HL-60/S4 (cell line): ENCODE results near the gene SMCR8.
"Not testable (repeated sequence)": the region's sequence is repeated elsewhere in the genome, so short reads cannot be mapped to it uniquely, and the experiment has no call there.

Source experiments
- in situ Hi-C: fragments of 300-500 bp; cut with MboI; formaldehyde crosslinking; loops from 2 replicates; pipeline ENCODE4 v1.14.3; 2022; ENCODE audit warnings: low sequenced_read_pairs

The SMCR8 gene

DNA sequence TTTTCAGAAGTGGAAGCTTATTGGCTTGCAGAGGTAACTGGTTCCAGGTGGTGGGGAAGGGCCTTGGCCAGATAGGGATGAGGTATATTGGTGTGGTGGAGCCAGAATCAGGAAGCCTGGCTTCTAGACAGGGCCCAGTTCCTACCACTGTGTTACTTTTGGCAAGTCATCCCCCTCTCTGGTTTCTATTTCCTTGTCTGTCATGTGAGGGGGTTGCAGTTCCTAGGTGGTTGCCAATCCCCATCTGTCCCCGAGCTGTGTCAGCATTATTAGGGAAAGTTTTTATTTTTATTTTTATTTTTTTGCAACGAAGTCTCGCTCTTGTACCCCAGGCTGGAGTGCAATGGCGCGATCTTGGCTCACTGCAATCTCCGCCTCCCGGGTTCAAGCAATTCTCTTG, 3.0 kb downstream of the SMCR8 start:
- in situ Hi-C loops, result no loop called here

DNA sequence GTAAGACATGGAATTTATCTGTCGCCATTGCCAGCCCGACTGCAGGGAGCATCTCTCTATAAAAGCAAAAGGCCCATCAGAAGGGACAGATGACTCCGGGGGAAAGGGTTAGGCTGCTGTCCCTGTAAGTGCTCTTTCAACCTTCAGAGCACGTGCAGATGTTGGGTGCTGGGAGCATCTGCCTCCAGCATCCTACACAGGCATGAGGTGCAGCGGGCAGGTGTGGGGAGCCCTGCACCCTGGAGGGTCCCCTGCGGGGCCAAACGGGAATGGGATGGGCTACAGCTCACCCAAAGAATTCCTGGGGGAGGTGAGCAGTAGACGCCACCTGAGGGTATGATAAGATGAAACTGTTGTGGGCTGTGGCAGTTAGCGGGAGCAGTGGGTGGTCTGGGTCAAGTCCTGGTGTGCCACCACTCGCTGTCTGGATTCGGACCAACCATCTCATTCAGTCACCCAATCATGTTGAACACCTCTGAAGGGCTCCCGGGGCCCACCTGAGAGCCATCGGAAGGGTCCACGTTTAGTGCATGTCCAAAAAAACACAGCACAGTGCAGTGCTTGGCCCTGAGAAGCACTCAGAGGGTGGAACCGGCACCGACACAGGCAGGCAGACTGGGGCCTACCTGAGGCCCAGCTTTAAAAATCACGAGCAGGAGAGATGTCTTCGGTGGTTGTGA, 3.8 kb downstream of the SMCR8 start:
- in situ Hi-C loops, result no loop called here

DNA sequence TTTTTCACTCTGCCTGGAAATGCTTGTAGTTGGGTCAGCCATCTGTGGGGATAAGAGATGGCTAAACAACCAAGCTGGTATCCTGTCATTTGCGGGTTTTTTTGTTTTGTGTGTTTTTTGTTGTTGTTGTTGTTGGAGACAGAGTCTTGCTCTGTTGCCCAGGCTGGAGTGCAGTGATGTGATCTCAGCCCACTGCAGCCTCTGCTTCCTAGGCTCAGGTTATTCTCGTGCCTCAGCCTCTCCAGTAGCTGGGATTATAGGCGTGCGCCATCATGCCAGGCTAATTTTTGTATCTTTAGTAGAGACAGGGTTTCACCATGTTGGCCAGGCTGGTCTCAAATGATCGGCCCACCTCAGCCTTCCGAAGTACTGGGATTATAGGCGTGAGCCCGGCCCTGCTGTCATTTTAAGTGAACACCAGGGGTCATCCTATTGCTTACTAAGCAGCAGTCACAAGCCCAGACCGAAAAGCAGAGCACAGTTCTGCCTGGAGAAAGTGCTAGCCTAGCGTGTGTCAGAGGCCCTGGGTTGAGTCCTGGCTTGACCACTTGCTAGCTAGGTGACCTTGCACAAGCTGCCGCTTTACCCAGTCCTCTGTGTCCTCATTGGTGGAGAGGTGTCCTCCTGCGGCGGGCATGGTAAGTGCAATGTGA, 4.6 kb downstream of the SMCR8 start:
- in situ Hi-C loops, result no loop called here

DNA sequence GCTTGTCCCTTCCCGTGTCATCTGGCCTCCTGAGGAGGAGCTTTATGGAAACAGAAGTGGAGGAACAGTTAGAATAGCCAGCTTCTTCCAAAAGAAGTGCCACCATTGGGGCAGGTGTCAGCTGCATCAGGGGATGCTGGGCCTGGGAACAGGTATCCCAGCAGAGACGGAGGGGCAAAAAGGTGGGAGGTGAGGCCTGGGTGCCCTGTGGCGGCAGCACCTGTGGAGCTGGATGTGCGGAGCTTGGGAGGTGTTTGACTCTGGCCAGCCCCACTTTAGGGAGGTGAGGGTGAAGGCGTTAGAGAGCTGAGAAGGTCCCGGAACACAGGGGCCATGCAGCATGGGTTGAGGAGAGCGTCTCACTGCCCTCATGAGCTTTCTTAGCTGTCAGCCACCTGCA, 5.2 kb downstream of the SMCR8 start:
- in situ Hi-C loops, result no loop called here

DNA sequence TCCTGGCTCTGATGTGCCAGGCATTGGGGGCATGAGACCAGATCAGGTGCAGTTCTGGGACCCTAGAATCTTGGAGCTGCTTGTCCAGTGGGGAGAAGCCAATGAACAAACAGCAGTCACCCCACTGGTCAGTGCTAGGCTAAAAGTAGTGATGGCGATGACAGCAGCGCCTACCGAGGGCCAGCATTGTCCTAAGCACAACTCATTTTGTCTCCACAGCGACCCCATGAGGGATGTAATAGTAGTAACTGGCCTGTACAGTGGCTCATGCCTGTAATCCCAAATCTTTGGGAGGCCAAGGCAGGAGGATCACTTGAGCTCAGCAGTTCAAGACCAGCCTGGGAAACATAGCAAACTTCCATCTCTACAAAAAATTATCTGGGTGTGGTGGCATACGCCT, 6.2 kb downstream of the SMCR8 start:
- in situ Hi-C loops, result no loop called here

DNA sequence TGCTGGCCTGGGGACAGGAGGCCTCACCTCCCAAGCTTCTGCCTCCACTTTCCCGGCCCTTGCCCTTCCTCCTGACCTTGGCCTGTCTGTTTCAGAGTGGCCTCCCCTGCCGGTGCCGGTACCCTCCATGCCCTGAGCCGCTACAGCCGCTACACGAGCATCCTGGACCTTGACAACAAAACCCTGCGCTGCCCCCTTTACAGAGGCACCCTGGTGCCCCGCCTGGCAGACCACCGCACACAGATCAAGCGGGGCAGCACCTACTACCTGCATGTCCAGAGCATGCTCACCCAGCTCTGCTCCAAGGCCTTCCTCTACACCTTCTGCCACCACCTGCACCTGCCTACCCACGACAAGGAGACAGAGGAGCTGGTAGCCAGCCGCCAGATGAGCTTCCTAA, 7.4 kb downstream of the SMCR8 start:
- in situ Hi-C loops, result no loop called here

DNA sequence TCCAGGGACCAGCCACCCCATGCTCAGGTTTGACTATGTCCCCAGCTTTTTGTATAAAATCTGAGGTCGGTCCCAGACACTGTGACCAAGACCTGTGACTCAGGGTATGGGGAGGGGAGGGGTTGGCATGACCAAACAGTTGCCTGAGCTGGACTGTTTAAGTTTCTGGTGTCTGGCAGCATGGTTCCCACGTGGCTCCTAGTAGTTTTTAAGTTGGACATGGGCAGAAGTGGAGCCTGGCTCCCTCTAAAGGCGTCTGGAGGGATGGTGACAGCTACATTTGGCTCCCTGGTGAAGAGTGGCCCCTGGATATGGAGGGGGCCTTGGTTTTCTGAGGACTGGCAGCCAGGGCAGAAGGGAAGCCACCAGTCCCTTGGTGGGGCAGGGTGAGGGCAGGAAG, 7.9 kb downstream of the SMCR8 start:
- in situ Hi-C loops, result no loop called here

DNA sequence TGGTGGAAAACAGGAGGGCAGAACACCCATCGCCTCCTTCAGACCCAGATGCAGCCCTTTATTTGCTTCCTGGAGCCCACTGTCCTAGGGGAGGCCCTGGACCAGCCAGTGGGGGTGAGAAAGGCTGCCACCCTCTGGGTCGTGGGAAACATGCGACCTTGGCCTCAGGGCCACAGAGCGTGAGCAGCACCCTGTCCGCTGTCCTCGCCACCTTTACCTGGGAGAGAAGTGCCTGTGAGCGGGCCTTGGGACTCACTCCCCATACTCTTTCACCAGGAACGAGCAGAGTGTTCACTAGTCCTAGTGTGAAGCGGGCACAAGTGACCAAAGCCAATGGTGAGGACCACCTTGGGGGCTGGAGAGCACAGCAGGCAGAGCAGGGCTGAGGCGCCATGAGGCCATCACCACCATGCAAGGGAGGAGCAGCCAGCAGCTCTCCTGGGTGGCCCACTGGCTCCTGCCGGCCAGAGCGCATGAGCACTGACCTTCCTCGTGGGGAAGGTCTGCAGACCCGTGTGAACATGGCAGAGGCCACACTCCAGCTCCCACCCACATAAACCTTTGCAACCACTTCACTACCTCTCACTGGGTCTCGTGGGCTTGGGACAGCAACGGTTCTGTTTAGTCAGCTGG, 8.5 kb downstream of the SMCR8 start:
- in situ Hi-C loops, result no loop called here

DNA sequence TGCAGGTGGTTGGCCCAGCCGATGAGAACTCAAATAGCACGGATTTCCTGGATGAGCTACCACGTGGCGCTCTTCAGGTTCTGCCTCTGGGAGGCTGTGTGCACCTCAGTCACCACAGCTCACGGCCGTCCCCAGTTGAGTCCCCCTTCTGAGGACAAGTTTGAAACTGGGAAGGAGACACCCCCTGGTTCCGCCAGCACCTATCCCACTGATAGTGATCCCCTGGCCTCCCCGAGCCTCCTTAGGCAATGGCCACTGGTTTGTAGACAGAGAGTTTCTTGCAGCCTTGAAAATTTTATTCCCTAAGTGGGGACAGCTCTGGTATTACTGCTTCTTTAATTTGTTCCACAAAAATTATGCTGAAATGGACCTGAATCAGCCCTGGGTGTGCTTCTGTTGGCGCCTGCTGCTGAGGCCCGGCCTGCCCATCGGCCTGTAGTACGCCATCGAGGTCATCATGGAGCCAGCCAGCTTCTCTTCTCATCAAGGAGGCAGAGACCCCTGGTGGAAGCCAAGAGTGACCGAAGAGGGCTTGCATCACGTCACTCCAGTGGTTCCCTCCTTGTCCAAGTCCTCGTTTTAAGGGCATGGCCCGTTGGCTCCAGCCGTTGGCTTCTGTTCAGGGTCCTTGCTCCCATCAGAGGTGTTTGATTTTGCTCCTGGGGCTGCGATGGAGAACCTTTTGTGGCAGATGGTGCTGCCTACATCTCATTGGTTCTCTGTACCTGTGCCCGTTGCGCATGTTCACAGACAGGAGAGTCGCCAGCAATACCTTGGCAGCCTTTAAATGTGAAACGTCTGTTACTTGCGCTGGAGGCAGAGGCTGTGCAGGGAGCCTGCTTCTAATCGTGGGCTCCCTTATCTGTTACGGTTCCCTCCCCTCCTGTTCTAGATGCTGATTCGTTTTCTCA, 9.3 kb downstream of the SMCR8 start:
- in situ Hi-C loops, result no loop called here

DNA sequence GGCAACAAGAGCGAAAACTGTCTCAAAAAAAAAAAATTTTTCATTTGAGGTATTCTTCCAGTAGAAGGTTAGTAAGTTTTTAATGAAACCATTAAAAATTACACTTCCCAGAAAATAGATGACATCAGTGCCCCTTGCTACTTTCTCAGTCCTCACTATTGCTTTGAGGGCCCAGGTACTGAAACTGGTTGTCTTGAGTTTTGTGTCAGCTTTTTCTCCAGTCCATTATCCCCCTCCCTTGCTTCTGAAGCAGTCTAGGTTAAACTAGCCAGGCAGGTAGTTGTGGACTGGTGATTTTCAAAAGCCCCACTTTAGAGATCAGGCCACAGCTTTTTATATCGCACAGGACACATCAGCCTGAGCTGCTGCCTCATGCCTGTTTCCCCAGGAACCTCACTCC, 10.9 kb downstream of the SMCR8 start:
- in situ Hi-C loops, result no loop called here

DNA sequence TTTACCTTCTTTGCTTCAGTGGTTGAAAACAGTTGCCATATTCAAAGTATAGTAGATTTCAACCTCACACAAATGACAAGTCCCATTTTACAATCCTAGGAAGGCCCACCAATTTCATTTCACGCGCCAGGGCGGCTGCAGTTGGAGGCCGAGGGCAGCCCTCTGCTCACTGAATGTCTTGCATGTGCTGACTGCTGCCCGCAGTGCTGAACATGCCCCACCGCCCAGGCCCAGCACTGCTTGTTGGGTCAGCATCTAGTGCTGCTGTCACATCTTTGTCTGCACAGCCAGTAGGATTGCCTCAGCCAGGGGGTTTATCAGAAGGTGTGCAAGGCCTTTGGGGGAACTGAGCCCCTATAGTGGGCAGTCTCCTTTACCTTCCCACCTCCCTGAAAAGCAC, 11.5 kb downstream of the SMCR8 start:
- in situ Hi-C loops, result no loop called here

DNA sequence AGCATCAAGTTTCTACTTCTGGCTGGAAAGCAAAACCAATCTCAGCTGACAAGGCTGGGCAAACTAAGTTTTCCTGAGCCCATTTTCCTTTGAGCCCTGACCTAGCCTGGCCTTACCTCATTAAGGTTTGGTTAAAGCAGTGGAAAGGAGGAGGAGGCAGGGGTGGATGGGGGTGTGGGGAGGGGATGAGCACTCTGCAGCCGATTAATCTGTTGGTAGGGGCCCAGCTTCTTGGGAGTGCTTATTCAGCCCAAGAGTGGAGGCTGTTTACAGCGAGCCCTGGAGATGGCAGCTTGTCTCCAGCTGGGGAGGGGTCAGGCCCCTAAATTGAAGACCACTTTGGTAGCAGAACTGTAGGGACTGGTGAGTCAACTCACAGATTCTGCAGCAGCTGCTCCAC, 12.0 kb downstream of the SMCR8 start:
- in situ Hi-C loops, result no loop called here

DNA sequence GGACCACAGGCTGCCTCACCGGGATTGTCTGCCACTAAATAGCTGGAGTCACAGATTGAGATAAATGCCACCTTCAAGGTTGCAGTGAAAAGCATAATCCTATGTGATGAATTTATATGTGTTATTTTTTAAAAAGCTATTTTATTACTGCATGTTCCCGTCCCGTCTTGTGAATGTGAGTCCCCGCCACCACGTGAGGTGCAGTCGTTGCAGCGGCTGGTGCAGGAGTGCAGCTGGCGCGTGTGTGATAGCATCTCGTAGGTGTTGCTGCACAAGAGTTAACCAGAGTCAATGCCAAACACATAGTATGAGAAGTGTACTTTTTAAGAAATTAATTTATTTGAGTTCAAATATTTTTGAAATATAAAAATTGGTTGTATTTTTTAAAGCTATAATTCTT, 12.5 kb downstream of the SMCR8 start:
- in situ Hi-C loops, result no loop called here

DNA sequence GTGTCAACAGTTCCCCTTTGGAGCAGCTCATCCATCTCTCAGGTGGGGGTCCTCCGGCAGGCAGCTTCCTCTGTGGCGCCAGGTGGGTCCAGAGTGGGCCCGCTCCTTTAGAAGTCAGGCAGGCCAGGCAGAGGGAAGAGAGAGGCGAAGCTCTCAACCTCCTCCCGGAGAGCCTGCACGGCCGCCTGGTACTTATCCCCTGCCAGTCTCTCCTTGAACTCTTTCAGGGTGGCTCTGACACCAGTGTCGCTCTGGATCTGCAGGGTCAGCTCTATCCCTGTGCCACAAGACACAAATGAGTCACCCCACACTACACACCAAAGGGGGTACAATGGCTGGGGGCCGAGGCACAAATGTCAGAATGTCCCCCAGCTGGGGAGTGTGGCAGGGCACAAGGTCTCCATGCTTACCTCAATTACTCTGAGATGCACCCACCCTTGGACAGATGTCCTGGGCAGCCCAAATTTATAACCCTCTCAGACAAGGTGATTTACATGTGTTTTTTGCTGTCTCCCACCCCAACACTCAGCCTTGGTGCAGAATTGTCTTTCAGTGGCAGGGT, 13.6 kb downstream of the SMCR8 start:
- in situ Hi-C loops, result no loop called here

DNA sequence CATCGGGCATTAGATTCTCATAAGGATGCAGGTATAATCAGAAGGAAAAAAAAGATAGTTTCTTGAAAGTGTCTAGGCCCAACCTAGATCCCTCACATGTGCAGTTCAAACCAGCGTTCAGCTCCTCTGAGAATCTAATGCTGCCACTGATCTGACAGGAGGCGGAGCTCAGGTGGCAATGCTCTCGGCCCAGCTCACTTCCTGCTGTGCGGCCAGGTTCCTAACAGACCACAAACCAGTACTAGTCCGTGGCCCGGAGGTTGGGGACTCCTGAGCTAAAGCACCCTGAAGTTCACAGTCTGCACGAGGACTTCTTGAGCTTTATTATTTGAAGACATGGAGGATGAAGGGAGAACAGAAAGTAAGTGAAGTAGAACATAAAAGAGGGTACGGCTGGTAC, 16.8 kb downstream of the SMCR8 start:
- in situ Hi-C loops, result no loop called here

DNA sequence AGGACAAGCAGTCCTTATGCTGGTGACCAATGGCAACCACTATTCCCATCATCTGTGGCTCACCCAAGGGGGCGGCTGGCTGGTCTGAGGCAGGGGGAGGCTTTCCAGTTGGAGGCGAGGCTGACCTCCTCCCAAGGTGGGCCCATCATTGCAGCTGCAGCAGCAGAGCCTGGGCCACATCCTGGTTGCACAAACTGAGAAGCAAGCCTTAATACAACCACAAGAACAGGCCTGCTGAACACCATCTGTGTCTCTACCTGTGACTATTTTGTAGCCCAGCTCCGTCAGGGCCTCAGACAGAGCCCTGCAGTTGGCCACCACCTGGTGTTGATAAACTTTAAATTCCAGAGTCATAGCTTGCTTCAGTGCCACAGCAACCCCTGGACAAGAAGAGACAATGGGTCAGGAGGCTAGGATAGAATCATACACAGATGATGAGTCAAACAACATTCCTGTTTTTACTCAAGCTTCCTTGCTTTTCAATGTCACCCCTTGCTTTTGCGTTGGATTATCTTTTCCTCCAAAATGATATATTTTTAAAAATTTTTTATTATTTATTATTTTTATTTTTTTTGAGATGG, 17.9 kb downstream of the SMCR8 start:
- in situ Hi-C loops, result no loop called here

DNA sequence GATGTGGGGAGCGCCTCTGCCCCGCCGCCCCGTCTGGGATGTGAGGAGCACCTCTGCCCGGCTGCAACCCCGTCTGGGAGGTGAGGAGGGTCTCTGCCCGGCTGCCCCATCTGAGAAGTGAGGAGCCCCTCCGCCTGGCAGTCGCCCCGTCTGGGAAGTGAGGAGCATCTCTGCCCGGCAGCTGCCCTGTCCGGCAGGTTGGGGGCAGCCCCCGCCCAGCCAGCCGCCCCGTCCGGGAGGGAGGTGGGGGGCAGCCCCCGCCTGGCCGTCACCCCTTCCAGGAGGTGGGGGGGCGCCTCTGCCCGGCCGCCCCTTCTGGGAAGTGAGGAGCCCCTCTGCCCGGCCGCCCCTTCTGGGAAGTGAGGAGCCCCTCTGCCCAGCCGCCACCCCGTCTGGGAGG, 23.1 kb downstream of the SMCR8 start:
- in situ Hi-C loops, result not testable (repeated sequence)

DNA sequence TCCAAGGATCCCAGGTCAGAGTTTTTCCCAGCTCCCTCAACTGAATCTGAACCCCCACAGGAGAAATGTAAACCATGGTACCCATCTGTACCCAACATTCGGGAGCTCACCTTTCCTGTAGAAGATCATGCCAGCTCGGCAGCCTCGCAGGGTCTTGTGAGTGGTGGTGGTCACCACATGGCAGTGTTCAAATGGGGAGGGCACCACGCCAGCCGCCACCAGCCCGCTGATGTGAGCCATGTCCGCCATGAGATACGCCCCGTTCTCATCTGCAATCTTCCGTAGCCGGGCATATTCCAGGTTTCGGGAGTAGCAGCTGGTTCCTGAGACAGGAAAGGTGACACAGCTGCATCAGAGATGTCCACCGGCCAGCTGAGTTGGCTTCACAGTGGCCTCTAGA, 24.8 kb downstream of the SMCR8 start:
- in situ Hi-C loops, result no loop called here

DNA sequence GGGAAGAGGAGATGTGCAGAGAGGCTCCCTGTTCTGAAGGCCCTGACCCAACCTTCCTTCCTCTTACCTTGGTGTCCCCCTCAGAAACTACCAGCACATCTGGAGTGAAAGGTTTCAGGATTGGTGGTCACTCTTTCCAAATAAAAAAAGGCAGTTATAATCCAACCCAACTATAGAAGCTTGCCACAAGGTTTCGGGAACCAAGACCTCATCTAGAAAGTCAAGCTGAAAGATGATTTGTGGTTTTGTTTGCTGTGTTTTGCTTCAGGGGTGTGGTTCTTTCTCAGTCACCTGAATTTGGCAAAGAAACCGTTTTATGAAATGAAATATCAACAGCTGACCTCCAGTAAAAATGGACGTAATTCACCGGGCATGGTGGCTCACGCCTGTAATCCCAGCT, 28.9 kb downstream of the SMCR8 start:
- in situ Hi-C loops, result no loop called here

DNA sequence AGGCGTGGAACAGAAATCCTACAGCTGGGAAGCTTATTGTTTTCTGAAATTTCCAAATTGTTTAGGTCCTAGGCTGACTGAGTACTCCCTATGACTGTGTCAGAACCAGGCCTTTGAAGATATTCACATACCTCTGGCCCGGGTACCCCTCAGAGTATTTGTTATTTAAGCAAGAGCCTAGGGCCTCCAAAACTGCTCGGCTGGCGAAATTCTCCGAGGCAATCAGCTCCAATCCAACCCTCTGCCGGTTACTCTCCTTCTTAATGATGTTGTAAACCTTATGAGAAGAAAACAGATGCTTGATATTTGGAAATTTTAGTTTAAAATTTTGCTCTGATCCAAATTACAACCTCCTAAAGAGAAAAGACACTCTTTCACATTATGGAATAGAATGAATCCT, 38.4 kb downstream of the SMCR8 start:
- in situ Hi-C loops, result no loop called here

DNA sequence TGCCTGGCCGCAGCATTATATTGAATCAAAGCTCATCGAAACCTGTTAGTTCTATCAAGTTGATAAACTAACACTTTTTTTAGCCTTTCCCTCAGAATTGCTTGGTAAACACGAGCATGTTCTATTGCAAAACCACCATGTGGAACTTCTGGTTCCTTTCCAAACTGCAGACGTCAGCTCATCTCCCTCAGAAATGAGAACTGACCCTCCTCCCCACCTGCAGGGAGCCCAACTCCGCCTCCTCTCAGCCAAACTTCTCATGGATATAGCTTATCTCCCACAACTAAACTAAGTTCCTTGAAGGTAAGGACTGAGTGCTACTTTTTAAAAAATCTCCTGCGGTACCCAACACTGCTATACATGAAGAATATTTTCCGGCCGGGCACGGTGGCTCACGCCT, 41.5 kb downstream of the SMCR8 start:
- in situ Hi-C loops, result no loop called here
